MM.1S (cell line): ENCODE measurements around the gene DCP2.

ENCODE experiments used
- CTCF ChIP-seq: fragments of 300-600 bp; sonication (generic); IDR thresholded peaks from 2 replicates; pipeline ENCODE4 v1.5.1; 2016; ENCODE audit warnings: antibody characterized with exemption, low read length, mixed read lengths
- EZH2phosphoT487 ChIP-seq: fragments of 300-600 bp; sonication (generic); IDR thresholded peaks from 2 replicates; pipeline ENCODE4 v1.6.1; 2018; ENCODE audit warnings: antibody characterized with exemption, low read length

- no peak for TF ChIP-seq EZH2phosphoT487
- no peak for TF ChIP-seq CTCF
Observed at GRCh38 chr5:112967520-112968083, 9.0 kb upstream of the DCP2 start.
